Uterus (tissue), 2 donors: ENCODE measurements around the gene IGFLR1.

ENCODE experiments used
- POLR2A ChIP-seq, 2 donors: fragments of 450-650 bp; IDR thresholded peaks; one replicate each; pipeline ENCODE4 v1.6.1; 2016; ENCODE audit warnings: antibody characterized with exemption in 2 of 2, mild to moderate bottlenecking in 1 of 2, moderate library complexity in 1 of 2
- TF ChIP-seq, protein P1 (sequence below), 4 experiments: fragments of 200-600 bp in 2 of 4; fragments of 450-650 bp in 2 of 4; sonication (generic) in 2 of 4; IDR thresholded peaks; one replicate each; pipeline ENCODE4 v1.5.1; 2016 to 2019; ENCODE audit warnings: antibody characterized with exemption in 4 of 4, mild to moderate bottlenecking in 2 of 4, moderate library complexity in 1 of 4

DNA sequence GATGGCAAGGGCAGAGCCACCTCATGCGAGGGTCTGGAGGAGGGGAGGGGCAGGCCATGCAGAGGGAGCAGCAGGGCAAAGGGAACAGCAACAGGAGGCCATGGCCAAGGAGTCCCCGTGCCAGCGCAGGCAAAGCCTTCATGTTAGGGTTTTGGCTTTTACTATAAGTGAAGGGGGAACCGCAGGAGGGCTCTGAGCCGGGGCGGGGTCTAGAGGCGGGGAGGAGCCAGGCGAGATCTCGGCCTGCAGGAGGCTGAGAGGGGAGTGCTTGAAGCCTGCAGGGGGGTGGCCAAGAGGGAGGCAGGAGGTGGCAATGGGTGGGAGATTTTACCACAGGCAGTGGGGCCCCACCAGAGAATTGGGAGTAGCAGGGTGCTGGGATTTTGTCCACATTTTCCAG, 39.4 kb upstream of the IGFLR1 start:
- TF ChIP-seq, protein P1, sequence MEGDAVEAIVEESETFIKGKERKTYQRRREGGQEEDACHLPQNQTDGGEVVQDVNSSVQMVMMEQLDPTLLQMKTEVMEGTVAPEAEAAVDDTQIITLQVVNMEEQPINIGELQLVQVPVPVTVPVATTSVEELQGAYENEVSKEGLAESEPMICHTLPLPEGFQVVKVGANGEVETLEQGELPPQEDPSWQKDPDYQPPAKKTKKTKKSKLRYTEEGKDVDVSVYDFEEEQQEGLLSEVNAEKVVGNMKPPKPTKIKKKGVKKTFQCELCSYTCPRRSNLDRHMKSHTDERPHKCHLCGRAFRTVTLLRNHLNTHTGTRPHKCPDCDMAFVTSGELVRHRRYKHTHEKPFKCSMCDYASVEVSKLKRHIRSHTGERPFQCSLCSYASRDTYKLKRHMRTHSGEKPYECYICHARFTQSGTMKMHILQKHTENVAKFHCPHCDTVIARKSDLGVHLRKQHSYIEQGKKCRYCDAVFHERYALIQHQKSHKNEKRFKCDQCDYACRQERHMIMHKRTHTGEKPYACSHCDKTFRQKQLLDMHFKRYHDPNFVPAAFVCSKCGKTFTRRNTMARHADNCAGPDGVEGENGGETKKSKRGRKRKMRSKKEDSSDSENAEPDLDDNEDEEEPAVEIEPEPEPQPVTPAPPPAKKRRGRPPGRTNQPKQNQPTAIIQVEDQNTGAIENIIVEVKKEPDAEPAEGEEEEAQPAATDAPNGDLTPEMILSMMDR (IDR thresholded peaks at IDR 0.05), result no peak
- no peak for TF ChIP-seq POLR2A (IDR thresholded peaks at IDR 0.05)
